HFF-Myc (cell line): Measurements from ENCODE around the gene LRGUK.
"Not testable (repeated sequence)": the region's sequence is repeated elsewhere in the genome, so short reads cannot be mapped to it uniquely, and the experiment has no call there.

Source experiments
- DNase-seq: peaks from one replicate; pipeline ENCODE4 v3.0.0-alpha.2; 2011; ENCODE audit warnings: low read depth; ENCODE audit errors: extremely low read depth
- H3K4me3 ChIP-seq: replicated peaks from 2 replicates; pipeline ENCODE4 v1.5.1; 2011; ENCODE audit warnings: low read depth, mild to moderate bottlenecking, control low read depth, low read length
- CTCF ChIP-seq: IDR thresholded peaks from 2 replicates; pipeline ENCODE4 v1.5.1; 2012; ENCODE audit warnings: mild to moderate bottlenecking, low read depth, low read length, control low read depth; ENCODE audit errors: missing control alignments

The LRGUK gene

GRCh38 chr7:134293002-134293740 lies 166.0 kb downstream of the LRGUK start:
- no peak for TF ChIP-seq CTCF
- H3K4me3 ChIP-seq = no peak overlapping the region
- DNase-seq = no peak

- not testable (repeated sequence) for DNase-seq, H3K4me3 ChIP-seq
Observed at GRCh38 chr7:134295982-134296381, 168.8 kb downstream of the LRGUK start.

- no peak for DNase-seq
- no peak overlapping the region for H3K4me3 ChIP-seq
- TF ChIP-seq CTCF = no peak
Observed at GRCh38 chr7:134297489-134297888, 170.3 kb downstream of the LRGUK start.

- no peak overlapping the region for H3K4me3 ChIP-seq
- DNase-seq = no peak
- no peak for TF ChIP-seq CTCF
Observed at GRCh38 chr7:134298902-134299683, 172.0 kb downstream of the LRGUK start.

GRCh38 chr7:134300988-134301387 lies 173.8 kb downstream of the LRGUK start:
- TF ChIP-seq CTCF = no peak
- no peak for DNase-seq
- no peak overlapping the region for H3K4me3 ChIP-seq

- no peak for DNase-seq
- no peak for TF ChIP-seq CTCF
- H3K4me3 ChIP-seq = no peak overlapping the region
Observed at GRCh38 chr7:134301592-134301991, 174.5 kb downstream of the LRGUK start.

GRCh38 chr7:134302120-134302519 lies 175.0 kb downstream of the LRGUK start:
- TF ChIP-seq CTCF = no peak
- no peak for DNase-seq

More at GRCh38 chr7:134302120-134302519, 175.0 kb downstream of the LRGUK start:
- H3K4me3 ChIP-seq = no peak overlapping the region
